HG02938 (cell line): ENCODE measurements around the gene ERN1.

Experiments used
- ATAC-seq: cut with Tn5 transposase; IDR thresholded peaks from one replicate; pipeline ENCODE4 v1.9.1; 2021; ENCODE audit warnings: mild to moderate bottlenecking, moderate library complexity; ENCODE audit not compliant: unreplicated experiment

ERN1 gene

GRCh38 chr17:63991611-63992010, 138.3 kb downstream of the ERN1 start:
- no peak for ATAC-seq

GRCh38 chr17:63989622-63990345, 140.2 kb downstream of the ERN1 start:
- no peak for ATAC-seq
